ENCODE data around the gene SPTBN1.

- no peak for TF ChIP-seq CTCF (IDR thresholded peaks at IDR 0.05)
- no peak for TF ChIP-seq IRF1 (CRISPR knock-in tag; IDR thresholded peaks at IDR 0.05)
- no peak for TF ChIP-seq ZNF423 (CRISPR knock-in tag; IDR thresholded peaks at IDR 0.05)
- TF ChIP-seq KAT7 (CRISPR knock-in tag; IDR thresholded peaks at IDR 0.05; ENCODE audit: borderline replicate concordance): no peak
- no peak for TF ChIP-seq NFYB (CRISPR knock-in tag; conservative IDR thresholded peaks at IDR 0.05; ENCODE audit: low read depth)
- TF ChIP-seq USF2 (CRISPR knock-in tag; IDR thresholded peaks at IDR 0.05): no peak
- TF ChIP-seq FOXP1 (CRISPR knock-in tag; IDR thresholded peaks at IDR 0.05; ENCODE audit: borderline replicate concordance): no peak
Observed at GRCh38 chr2:54650612-54651011, 194.5 kb downstream of the SPTBN1 start.

Data from WTC11 (cell line).